Measurements from ENCODE around the gene DHRSX. TPM values are rescaled to one million over a fixed set of nuclear protein-coding genes. Genes with fewer than 3 reads are reported as not detected.
"Not testable (repeated sequence)": the region's sequence is repeated elsewhere in the genome, so short reads cannot be mapped to it uniquely, and the experiment has no call there.

Gene DHRSX
- total RNA-seq, 1 donor, result 24.0 TPM

- DNase-seq (ENCODE audit: low read depth in 2 of 3, low spot score in 2 of 3), result no peak
Observed at GRCh38 chrX:2427737-2428136, 73.0 kb downstream of the DHRSX start.

GRCh38 chrX:2427147-2427546 lies 73.6 kb downstream of the DHRSX start:
- no peak for DNase-seq (ENCODE audit: low read depth in 2 of 3, low spot score in 2 of 3)

DNA sequence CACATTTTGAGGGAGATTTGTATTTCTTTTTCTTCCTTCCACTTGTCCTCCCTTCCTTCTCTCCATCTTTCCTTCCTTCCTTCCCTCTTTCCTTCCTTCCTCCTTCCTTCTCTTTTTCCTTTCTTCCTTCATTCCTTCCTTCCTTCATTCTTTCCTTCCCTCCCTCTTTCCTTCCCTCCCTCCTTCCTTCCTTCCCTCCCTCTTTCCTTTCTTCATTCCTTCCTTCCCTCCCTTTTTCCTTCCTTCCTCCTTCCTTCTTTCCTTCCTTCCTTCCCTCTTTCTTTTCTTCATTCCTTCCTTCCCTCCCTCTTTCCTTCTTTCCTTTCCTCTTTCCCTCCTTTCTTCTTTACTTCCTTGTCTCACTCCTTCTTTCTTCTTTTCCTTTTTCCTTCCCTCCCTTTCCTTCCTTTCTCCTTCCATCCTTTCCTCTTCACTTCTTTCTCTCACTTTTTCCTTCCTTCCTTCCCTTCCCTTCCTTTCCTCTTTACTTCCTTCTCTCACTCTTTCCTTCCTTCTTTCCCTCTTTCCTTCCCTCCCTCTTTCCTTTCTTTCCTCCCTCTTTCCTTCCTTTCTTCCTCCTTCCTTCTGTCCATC lies 74.4 kb downstream of the DHRSX start:
- DNase-seq (ENCODE audit: low read depth in 2 of 3, low spot score in 2 of 3), result no peak

GRCh38 chrX:2425286-2426071 lies 75.3 kb downstream of the DHRSX start:
- no peak for DNase-seq (ENCODE audit: low read depth in 2 of 3, low spot score in 2 of 3)

DNA sequence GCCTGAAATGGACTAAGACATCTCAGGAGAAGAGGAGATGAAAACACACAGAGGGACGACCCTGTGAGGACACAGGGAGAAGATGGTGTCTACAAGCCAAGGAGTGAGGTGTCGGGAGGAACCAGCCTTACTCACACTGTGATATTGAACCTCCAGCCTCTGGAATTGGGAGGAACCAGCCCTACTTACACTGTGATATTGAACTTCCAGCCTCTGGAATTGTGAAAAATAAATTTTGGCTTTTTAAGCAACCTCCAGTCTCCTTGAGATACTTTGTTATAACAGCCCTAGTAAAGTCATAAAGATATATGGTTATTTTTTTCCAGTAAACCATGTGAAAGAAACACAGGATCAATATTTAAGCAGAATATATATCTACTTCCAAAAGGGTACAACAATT lies 76.5 kb downstream of the DHRSX start:
- no peak for DNase-seq (ENCODE audit: low read depth in 2 of 3, low spot score in 2 of 3)

- DNase-seq (ENCODE audit: low read depth in 2 of 3, low spot score in 2 of 3), result no peak
Observed at GRCh38 chrX:2423899-2424298, 76.9 kb downstream of the DHRSX start.

GRCh38 chrX:2423282-2423681 lies 77.5 kb downstream of the DHRSX start:
- no peak for DNase-seq (ENCODE audit: low read depth in 2 of 3, low spot score in 2 of 3)

GRCh38 chrX:2419418-2419817 lies 81.4 kb downstream of the DHRSX start:
- not testable (repeated sequence) for DNase-seq (ENCODE audit: low read depth in 2 of 3, low spot score in 2 of 3)

GRCh38 chrX:2418000-2418399 lies 82.8 kb downstream of the DHRSX start:
- DNase-seq (ENCODE audit: low read depth in 2 of 3, low spot score in 2 of 3), result no peak

GRCh38 chrX:2416851-2417604 lies 83.7 kb downstream of the DHRSX start:
- DNase-seq (ENCODE audit: low read depth in 2 of 3, low spot score in 2 of 3), result no peak

- DNase-seq (ENCODE audit: low read depth in 2 of 3, low spot score in 2 of 3), result no peak
Observed at GRCh38 chrX:2414384-2414783, 86.4 kb downstream of the DHRSX start.

GRCh38 chrX:2413969-2414368 lies 86.8 kb downstream of the DHRSX start:
- DNase-seq (ENCODE audit: low read depth in 2 of 3, low spot score in 2 of 3), result no peak

DNA sequence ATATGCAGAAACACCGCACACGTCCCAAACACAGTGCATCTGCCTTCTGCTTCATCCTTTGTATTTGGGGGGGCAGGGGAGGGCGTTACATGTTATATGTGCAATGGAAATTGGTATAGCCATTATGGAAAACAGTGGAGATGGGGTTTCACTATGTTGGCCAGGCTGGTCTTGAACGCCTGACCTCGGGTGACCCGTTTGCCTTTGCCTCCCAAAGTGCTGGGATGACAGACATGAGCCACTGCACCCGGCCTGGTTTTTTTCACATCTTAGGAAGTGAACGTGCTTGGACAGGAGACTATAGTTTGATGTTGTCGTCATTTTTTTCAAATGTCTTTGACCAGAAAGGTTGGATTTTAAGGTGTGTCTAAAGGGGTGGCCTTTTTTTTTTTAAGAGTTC lies 88.6 kb downstream of the DHRSX start:
- DNase-seq (ENCODE audit: low read depth in 2 of 3, low spot score in 2 of 3), result no peak

DNA sequence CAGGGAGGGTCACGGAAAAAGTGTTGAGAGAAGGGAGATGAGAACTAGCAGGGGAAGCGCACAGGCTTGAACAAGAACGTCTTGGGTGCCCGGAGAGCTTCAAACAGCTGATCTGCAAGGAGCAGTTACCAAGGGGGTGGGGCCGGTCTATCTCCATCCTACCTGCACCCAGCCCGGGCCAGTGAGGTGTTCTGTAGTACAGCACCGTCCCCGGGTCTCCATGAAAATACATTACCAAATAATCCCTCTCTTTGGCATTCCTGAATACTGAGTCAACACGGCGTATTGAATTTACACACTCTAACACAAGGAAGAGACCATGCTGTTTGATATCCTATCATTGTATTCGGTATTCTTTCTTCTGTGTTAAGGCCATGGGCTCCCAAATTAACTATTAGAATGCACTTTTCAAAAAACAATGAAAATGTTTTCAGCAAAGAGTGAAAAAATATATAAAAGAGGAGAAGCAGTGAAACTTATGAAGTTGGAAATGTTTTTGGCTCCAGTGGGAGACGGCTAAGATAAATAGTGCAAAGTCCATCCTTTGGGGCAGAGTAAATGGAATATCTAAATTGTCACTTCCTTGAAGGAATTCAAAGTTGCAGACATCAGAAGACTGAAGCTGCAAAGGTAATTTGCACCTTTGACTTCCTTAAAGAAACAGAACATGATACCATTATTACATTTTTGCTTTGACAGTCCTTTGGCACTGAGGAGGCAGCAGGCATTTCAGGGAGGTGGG lies 90.3 kb downstream of the DHRSX start:
- no peak for DNase-seq (ENCODE audit: low read depth in 2 of 3, low spot score in 2 of 3)

DNA sequence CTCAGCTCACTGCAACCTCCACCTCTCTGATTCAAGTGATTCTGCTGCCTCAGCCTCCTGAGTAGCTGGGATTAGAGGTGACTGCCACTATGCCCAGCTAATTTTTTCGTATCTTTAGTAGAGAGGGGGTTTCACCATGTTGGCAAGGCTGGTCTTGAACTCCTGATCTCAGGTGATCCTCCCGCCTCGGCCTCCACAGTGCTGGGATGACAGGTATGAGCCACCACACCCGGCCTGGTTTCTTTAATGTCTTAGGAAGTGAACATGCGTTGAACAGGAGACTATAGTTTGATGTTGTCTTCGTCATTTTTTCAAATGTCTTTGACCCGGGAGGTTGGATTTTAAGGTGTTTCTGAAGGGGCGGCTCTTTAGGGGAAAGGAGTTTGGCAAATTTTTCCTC lies 91.0 kb downstream of the DHRSX start:
- no peak for DNase-seq (ENCODE audit: low read depth in 2 of 3, low spot score in 2 of 3)

GRCh38 chrX:2408856-2409255 lies 91.9 kb downstream of the DHRSX start:
- DNase-seq (ENCODE audit: low read depth in 2 of 3, low spot score in 2 of 3), result no peak

GRCh38 chrX:2406891-2407518 lies 93.8 kb downstream of the DHRSX start:
- DNase-seq (ENCODE audit: low read depth in 2 of 3, low spot score in 2 of 3), result no peak

- DNase-seq (ENCODE audit: low read depth in 2 of 3, low spot score in 2 of 3), result no peak
Observed at GRCh38 chrX:2404776-2405175, 96.0 kb downstream of the DHRSX start.

DNA sequence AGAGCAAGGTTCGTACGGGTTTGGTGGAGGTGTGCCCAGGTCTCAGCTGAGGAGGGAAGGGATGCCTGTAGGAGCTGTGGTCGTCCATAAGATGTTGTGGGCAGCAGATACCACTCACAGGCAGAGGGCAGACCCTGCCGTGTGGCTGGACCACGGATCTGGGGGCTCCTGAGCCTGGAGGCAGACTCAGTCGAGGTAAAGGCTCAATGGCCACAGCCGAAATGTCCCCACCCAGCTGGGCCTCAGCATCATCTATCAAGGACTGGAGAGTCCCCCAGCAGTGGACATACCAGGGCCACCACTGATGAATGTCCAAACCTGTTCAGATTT lies 98.5 kb downstream of the DHRSX start:
- DNase-seq (ENCODE audit: low read depth in 2 of 3, low spot score in 2 of 3), result no peak

GRCh38 chrX:2401590-2402360 lies 99.0 kb downstream of the DHRSX start:
- no peak for DNase-seq (ENCODE audit: low read depth in 2 of 3, low spot score in 2 of 3)

All from hematopoietic multipotent progenitor cell (in vitro differentiated cells).